AG04450 (cell line): ENCODE measurements around the gene SERINC5. TPM values are rescaled to one million over a fixed set of nuclear protein-coding genes. Genes with fewer than 3 reads are reported as not detected.

Source experiments
- CTCF ChIA-PET: fragments of 300-600, 350-600 bp; formaldehyde crosslinking; extraction: SDS; loops from one replicate; lab custom pipeline; 2022; ENCODE audit warnings: antibody characterized with exemption, inconsistent platforms; lab: Charles Lee
- POLR2A ChIA-PET: fragments of 350-600 bp; formaldehyde crosslinking; extraction: SDS; loops from one replicate; lab custom pipeline; 2021; ENCODE audit warnings: antibody characterized with exemption, inconsistent platforms; lab: Yijun Ruan, JAX
- DNase-seq: peaks from one replicate; pipeline ENCODE4 v3.0.0-alpha.2; 2011; ENCODE audit warnings: low read depth, low spot score
- H3K27ac ChIP-seq: one replicate; pipeline ENCODE4 v1.5.1; 2012; ENCODE audit warnings: low read depth, low read length, control low read depth
- H3K27me3 ChIP-seq: one replicate; pipeline ENCODE4 v1.6.0; 2012; ENCODE audit warnings: low read length; ENCODE audit not compliant: control insufficient read depth, insufficient read depth
- H3K4me3 ChIP-seq: 2 replicates; pipeline ENCODE4 v1.5.1; 2011; ENCODE audit warnings: mild to moderate bottlenecking, low read depth, low read length, control low read depth
- H3K9me3 ChIP-seq: 2 replicates; pipeline ENCODE4 v1.5.1; 2012; ENCODE audit warnings: low read length; ENCODE audit not compliant: control insufficient read depth, insufficient read depth
- CTCF ChIP-seq: IDR thresholded peaks from 2 replicates; pipeline ENCODE4 v1.5.1; 2011; ENCODE audit warnings: low read depth, low read length, control low read depth, inconsistent platforms
- polyA plus RNA-seq: library from polyadenylated mRNA; depleted of rRNA; stranded (reverse); fragments of >200 nt; gene quantifications from 2 replicates; pipeline ENCODE4 v1.2.3, GENCODE V29; 2011

SERINC5 gene
- polyA plus RNA-seq, 1 experiment: 8.5 TPM

- DNase-seq: no peak
- CTCF ChIA-PET: interaction anchor here (1.0 to 5.6 kb wide), 5 partner anchors 10 to 172 kb away, joined by 3 to 23 read pairs (median 3); no protein-coding TSS in a partner anchor
- Histone ChIP-seq H3K9me3 (no peaks in the 10 kb centered on the region; the same call in 1 of the 2 replicates), H3K27me3 (no peaks in the 10 kb centered on the region), H3K27ac (peak overlapping the region; percentile 31), H3K4me3 (peak overlapping the region; percentile 79)
- POLR2A ChIA-PET: interaction anchor here (0.9 to 2.4 kb wide), 7 partner anchors 9 to 164 kb away, joined by 3 to 22 read pairs (median 4); no protein-coding TSS in a partner anchor
- no peak for TF ChIP-seq CTCF
These were observed 427 bp downstream of the SERINC5 start for GRCh38 chr5:80255431-80255810.

GRCh38 chr5:80254767-80255430, 949 bp downstream of the SERINC5 start:
- ChIA-PET CTCF (interaction anchor here (1.0 to 5.6 kb wide), 5 partner anchors 9 to 172 kb away, joined by 3 to 23 read pairs (median 3); no protein-coding TSS in a partner anchor), POLR2A (interaction anchor here (1.2 to 2.4 kb wide), 3 partner anchors 8 to 163 kb away, joined by 3 to 22 read pairs (median 4); no protein-coding TSS in a partner anchor)
- Histone ChIP-seq H3K27me3 (no peaks in the 10 kb centered on the region), H3K9me3 (no peaks in the 10 kb centered on the region; the same call in 1 of the 2 replicates), H3K27ac (peak overlapping the region; percentile 31), H3K4me3 (peak overlapping the region; percentile 79)
- no peak for DNase-seq
- no peak for TF ChIP-seq CTCF

GRCh38 chr5:80251636-80252035, 4.2 kb downstream of the SERINC5 start:
- H3K27me3 ChIP-seq: no peaks in the 10 kb centered on the region
- ChIA-PET CTCF (interaction anchor here (0.7 kb wide), 1 partner anchor 32 kb away, joined by 4 read pairs; no protein-coding TSS in a partner anchor), POLR2A (interaction anchor here (0.6 kb wide), 1 partner anchor 16 kb away, joined by 3 read pairs; no protein-coding TSS in a partner anchor)
- H3K27ac ChIP-seq: no peak overlapping the region
- no peaks in the 10 kb centered on the region; the same call in 1 of the 2 replicates for H3K9me3 ChIP-seq
- H3K4me3 ChIP-seq: no peak overlapping the region
- DNase-seq: no peak
- TF ChIP-seq CTCF: no peak

GRCh38 chr5:80250801-80251200, 5.0 kb downstream of the SERINC5 start:
- Histone ChIP-seq H3K4me3 (no peak overlapping the region), H3K27me3 (no peaks in the 10 kb centered on the region), H3K27ac (no peak overlapping the region), H3K9me3 (no peaks in the 10 kb centered on the region)
- ChIA-PET CTCF (interaction anchor here (1.1 kb wide), 1 partner anchor 159 kb away, joined by 6 read pairs; no protein-coding TSS in a partner anchor), POLR2A (no interaction called here)
- DNase-seq: no peak
- no peak for TF ChIP-seq CTCF

GRCh38 chr5:80249901-80250300, 5.9 kb downstream of the SERINC5 start:
- CTCF ChIA-PET: interaction anchor here (1.1 kb wide), 1 partner anchor 158 kb away, joined by 6 read pairs; no protein-coding TSS in a partner anchor
- Histone ChIP-seq H3K27ac (no peak overlapping the region), H3K9me3 (no peaks in the 10 kb centered on the region), H3K4me3 (no peak overlapping the region), H3K27me3 (no peaks in the 10 kb centered on the region)
- DNase-seq: no peak
- no peak for TF ChIP-seq CTCF
- POLR2A ChIA-PET: no interaction called here
